AML-193 (cell line): ENCODE results near the gene IER3.

ENCODE experiments used
- DNase-seq, 2 experiments: peaks; one replicate each; lab custom pipeline; 2025; lab: John Stamatoyannopoulos, UW

Gene IER3

DNA sequence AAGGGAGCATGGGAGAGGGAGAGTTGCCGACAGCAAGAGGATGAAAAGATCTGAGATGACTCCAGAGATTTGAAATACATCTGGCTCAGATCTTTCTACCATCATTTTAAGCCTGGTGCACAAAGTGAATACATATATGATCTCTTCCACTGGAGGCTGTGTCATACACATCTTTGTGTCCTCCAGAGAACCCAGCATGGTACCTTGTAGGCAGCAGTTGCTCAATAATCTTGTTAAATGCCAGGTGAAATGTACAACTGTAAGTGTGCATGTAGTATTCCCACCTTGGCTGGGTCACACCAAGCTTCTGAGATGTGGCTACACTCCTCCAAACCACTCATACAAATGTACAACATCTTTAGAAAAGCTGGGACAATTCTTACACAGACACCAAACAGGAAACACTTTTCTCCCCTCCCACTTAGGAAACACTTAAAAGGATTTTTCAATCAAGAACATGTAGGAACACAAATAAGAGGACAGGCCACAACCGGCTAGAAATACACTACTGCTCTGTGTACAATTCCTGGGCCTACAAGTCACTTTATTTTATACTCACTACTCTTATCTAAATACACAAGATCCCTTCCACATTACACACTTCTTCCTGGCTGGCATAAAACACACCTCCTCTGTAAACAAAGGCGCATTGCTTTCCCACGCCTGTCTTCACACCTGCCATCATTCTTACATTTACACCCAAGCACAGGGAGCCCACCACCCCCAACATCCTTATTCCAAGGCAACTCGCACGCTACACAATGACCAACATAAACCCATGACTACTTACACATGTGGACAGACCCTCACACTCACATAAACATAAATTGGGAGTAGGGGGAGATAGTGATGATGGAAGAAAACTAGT, 3.8 kb upstream of the IER3 start:
- no peak for DNase-seq

DNA sequence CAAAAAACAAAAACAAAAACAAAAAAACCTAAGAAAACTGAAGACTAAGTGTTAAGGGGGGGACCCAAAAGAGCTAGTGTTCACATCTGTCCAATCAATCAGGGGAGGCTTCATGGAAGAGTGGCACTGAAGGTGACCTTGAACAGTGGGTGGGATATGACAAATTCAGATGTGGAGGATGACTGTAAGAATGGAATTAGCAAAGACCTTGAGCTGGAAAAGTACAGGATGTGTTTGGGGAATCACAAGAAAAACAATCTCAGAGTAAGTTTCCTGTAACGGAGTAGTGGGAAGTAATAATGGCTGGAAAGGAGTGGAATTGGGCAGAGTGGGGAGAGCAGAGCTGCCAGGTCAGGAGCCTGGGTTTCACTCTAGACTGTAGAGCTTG, 2.9 kb upstream of the IER3 start:
- no peak for DNase-seq

DNA sequence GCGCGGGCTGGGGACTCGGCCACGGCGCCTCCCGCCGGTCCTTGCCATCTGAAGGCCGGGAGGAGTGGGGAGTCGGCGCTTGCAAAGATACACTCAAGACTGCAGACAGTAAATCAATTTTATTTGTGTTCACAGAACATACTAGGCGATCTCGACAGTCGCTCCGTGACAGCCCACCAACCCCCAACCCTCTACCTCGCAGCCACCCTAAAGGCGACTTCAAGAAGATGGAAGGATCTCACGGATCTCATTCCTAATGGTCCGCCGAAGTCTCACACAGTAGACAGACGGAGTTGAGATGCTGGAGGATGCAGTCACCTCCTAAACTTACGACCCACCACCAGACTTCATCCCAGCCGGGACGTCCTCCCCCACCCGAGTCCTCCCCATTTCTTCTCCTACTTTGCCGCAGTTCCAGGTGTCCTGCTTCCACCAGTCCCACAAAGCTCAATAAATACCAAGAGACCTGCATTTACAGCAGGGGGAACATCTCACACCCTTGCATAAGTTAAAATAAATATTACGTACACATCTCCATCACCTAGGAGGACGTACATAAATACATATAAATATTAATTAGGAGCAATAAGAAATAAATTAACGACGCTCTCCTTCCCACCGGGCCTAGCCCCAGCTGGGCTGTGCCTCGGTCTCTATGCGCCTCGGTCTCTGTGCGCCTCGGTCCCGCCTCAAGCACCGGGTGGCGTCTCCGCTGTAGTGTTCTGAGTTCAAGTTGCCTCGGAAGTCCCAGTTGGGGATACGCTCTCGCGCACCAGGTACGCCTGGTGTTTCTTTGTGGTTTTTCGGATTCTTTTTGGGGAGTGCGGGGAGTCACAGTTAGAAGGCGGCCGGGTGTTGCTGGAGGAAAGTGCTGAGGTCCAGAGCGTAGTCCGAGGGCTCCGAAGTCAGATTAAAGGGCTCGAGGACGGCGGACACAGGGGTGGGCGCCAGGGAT, 971 bp downstream of the IER3 start:
- DNase-seq = no peak

DNA sequence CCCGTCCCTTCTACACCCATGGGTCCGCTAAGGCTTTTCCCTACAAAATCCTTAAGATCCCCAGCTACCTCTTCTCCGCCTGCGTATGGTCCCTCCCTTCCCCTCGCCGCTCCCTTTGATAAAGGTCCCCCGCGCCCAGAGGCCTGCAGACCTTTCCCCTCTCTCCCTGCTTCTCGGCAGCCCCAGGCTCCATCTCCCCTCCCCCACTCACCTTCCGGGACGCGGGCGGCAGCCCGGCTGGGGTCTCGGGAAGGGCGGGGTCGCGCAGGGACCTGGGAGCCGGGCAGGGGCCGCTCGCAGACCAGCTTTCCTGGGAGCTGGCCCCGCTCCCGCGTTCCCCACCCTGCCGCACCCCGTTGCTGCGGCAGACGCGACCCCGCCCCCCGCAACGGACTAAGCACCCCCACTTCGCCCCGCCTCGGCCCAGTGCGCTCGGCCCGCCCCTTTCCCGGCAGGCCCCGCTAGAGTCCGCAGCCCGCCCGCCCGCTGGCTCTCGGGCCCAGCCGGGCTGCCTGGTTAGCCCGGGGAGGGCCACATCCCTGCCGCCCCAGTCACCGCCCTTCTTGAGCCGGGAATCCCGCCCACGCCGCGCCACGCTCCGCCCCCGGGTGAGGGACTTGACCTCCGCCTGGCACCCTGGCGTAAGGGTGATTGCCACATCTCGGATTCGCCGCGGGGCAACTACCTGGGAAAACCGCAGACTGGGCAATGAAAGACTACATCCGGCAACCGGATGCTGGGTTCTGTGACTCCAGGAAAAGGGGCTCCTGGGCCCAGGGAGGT, 1.8 kb downstream of the IER3 start, which contains the start of gene FLOT1:
Gene FLOT1, minus strand, starts transcription at position 372 of the 783 bp plus-strand sequence. CDS start 498 bp downstream, outside the sequence.
- DNase-seq = peak; percentile 95

DNA sequence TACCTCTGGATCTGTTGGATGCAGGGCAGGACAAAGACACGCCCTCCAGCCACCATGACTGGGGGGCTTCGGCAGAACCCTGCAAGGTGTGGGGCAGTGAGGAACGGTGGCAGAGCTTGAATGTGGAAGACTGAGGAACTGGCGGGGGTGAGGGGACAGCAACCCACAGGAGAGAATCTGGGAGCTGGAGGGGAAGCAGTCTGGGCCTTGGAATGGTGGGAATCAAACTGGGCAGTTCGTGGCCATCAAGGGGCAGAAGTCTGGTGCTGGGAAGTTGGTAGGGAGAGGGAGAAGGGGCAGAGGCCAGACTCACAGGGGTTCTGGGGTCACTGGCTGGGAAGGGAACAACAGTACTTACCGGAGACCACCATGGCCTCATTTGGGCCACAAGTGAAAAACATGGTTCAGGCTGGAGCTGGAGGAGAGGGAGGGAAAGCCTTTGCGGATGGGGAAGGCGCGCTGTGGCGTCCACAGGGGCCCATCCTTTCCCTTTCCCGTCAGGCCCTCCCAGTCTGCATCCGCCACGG, 2.5 kb downstream of the IER3 start:
- DNase-seq = no peak

DNA sequence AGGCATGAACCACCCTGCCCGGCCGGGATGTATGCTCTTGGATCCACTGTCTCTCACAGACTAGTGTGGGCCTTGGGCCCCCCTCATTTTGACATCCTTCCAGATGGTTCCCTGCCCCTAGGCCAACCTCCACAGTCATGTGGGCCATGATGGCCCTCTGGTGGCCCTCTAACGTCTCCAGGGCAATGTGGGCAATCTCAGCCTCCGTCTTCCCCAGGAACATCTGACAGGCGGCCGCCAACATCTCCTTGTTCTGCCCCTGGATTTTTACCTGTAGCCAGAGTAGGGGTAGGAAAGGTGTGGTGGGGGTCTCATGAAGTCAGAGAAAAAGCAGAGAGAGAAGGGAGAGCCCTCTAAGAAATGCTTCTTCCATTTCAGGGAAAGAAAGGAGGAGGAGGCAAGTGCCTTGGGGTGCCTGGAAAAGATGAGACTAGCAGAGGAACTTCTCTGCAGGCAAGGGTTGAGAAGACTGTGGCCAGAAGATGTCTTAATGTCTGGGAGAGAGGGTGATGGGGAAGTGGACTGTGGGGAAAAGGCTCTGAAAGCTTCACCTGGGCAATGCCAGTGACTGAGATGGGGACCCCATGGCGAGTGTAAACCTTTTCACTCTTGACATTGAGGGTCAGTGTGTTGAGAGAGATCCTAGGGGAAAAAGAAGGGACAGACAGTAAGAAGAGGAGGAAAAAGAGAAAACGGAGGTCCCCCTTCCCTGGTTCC, 3.1 kb downstream of the IER3 start:
- no peak for DNase-seq

DNA sequence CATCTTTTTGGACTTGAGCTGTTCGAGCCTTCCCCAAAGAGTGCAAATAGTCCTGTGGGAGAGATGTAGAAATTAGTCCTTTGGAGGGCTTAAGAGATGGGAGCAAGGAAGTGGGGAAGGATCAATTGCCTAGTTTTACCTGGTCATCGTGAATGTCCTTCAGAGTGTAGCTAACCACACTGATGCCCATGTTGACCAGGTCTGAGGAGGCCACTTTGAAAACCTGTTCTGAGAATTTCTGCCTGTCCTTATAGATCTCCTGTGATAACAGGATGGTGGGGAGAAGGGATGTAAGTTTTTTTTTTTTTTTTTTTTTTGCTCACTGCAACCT, 3.8 kb downstream of the IER3 start:
- DNase-seq = no peak

DNA sequence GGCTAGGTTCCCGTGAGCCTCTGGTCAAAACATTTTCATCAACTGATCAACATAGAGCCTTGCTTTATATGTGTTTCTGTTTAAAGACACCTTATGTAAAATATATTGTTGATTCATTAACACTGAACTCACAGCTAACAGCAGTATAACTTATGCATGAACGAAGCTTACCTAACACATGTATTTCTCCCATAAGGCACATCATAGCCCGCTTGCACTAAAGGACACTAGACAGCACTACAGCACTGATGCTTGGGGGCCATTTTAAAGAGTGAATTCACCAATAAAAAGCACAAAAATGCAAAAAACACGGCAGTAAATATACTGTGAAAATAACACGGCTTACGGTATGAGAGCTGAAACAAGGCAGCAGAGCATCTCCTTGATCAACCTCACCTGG, 5.8 kb downstream of the IER3 start:
- DNase-seq = no peak

DNA sequence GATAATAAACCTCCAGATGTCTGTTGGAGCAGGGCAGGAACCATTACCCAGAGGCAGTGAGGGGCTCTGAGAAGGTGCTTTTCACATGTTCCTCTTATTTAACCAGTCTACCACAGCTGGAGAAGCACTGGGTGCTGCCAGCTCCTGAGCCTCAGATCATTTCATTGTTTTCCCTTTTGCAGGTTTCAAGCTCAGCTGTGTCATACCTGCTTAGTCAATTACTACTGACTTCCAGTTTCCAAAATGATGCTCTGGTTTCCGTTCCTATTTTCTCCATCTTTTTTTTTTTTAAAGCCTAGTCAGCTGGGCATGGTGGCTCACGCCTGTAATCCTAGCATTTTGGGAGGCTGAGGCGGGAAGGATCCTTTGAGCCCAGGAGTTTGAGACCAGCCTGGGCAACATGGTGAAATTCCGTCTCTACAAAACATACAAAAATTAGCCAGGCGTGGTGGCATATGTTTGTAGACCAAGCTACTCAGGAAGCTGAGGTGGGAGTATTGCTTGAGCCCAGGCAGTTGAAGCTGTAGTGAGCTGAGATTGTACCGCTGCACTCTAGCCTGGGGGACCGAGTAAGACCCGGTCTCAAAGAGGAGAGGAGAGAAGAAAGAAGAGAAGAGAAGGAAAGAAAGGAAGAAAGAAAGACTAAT, 8.6 kb downstream of the IER3 start:
- DNase-seq = no peak

DNA sequence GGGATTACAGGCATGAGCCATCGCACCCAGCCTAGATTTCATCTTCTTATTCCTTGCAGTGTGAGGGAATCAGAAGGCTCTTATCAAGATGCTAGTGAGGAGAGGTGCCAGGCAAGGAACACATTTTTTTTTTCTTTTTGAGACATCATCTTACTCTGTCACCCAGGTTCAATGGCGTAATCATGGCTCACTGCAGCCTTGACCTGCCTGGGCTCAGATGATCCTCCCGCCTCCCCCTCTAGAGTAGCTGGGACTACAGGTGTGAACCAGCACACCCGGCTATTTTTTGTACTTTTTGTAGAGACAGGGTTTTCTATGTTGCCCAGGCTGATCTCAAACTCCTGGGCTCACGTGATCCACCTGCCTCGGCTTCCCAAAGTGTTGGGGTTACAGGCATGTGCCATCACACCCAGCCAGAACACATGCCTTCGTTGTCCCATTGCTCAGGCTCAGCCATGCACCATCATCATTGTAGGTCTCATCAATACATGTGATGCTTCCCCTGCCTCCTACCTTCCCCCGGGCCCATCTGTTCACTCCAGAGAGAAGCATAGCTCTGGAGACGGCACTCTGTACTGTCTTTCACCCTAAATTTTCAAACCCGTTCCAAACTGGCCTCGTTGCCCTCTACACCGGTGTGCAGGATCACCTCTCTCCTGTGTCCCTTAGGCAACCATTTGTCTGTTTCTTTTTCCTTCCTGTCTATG, 12.0 kb downstream of the IER3 start:
- no peak for DNase-seq

DNA sequence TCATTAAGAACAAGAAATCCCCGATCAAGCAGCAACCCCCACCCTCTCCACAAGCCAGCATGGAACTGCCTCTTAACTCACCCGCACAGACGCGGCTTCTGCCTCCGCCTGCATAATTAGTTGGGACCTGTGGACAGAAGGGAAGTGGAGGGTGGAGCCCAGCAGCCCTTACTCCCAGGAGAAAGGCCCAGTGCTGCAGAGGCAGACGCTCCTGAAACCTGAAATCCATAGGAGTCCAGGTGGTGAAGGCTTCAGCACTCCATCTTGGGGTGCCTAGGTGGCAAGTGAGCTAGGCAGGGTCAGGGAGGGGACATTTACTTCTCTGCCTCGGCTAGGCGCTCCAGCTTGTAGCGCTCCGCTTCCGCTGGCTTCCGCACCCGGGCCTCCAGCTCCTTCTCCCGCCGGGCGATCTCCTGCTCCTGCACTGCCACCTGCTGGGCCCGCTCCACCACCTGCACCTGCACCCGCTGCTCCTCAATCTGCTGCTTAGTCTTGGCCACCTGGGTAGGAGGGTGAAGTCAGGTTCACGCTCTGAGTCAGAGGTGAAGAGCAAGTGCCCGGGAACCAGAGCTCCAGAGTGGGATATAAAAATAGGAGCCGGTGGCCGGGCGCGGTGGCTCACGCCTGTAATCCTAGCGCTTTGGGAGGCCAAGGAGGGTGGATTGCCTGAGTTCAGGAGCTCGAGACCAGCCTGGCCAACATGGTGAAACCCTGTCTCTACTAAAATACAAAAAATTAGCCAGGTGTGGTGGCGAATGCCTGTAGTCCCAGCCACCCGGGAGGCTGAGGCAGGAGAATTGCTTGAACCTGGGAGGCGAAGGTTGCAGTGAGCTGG, 13.5 kb downstream of the IER3 start:
- peak; percentile 21 for DNase-seq

DNA sequence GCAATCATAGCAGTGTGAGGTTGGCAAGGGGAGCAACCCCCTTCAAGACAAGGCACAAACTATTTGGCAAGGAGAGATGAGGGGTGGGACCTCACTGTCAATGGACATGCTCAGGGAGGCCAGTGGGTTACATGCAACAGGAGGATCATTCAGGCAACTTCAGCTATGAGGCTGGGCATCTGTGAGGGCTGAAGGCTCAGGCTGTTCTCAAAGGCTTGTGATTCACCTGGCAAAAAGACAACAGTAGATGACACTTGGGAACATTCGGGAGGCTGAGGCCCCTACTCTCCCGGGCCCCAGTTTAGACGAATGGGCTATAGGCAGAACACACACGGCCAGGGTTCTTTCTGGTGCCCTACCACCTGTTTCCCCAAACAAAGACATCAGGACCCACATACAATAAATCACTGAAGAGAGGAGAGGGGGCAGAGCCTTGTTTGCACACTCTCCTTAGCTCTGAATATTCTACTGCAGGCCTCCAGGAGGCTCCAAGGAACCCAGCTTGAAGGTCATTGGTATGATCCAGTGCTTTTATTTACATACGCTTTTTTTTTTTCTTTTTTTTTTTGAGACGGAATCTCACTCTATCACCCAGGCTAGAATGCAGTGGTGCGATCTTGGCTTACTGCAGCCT, 16.3 kb downstream of the IER3 start:
- DNase-seq = peak in 1 of 2 experiments; percentile 40

DNA sequence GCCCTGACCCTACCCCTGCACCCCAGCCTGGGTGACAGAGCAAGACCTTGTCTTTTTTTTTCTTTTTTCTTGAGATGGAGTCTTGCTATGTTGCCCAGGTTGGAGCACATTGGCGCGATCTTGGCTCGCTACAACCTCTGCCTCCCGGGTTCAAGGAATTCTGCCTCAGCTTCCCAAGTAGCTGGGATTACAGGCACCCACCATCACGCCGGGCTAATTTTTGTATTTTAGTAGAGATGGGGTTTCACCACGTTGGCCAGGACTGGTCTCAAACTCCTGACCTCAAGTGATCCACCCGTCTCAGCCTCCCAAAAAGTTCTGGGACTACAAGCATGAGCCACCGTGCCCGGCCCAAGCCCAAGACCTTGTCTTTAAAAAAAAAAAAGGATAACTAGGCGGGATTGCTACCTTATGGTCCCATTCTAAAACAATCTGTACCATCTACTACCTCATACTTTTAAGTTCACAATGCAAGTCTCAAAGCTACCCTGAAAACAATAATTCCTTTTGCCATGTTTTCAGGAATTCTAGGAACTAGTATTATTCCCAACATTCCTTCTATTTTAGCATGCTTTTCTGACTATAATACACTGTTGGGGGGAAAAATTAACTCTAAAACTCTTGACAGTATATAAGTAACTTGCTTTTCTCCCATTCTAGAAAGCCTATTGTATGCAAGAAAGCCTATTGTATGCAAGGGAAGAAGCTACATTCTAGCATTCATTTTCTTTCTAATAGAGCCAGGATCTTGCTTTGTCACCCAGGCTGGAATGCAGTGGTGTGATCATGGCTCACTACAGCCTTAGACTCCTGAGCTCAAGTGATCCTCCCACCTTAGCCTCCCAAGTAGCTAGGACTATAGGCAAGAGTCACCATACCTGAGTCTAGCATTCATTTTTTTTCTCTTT, 17.6 kb downstream of the IER3 start:
- no peak for DNase-seq

DNA sequence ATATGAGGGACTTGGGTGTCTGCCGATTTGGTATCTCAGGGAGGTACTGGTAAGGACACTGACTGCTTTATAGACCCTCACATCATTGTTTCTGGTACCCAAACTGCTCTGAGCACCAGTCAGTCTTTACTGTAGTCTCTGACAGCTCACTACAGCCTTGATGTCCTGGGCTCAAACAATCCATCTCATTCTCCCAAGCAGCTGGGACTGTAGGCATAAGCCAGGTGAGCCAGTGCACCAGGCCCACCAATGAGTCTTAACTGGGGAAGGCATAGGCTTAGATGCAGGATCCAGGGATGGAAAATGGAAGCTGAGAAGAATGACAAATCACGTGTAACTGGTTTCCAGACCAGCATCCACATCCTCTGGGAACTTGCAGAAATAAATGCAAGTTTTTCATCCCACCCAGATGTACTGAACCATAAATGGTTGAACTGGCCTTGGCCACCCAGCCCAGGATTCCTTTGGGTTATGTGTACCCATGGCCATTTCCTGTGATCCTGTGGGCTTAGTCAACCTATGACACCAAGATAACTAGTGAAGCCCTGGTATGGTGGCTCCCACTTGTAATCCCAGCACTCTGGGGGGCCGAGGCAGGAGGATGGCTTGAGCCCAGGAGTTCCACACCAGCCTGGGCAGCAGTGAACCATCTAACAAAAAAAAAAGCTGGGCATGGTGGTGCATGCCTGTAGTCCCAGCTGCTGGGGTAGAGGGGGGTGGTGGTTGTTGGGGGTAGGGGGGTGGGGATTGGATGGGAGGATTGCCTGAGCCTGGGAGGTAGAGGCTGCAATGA, 18.4 kb downstream of the IER3 start:
- DNase-seq = no peak

DNA sequence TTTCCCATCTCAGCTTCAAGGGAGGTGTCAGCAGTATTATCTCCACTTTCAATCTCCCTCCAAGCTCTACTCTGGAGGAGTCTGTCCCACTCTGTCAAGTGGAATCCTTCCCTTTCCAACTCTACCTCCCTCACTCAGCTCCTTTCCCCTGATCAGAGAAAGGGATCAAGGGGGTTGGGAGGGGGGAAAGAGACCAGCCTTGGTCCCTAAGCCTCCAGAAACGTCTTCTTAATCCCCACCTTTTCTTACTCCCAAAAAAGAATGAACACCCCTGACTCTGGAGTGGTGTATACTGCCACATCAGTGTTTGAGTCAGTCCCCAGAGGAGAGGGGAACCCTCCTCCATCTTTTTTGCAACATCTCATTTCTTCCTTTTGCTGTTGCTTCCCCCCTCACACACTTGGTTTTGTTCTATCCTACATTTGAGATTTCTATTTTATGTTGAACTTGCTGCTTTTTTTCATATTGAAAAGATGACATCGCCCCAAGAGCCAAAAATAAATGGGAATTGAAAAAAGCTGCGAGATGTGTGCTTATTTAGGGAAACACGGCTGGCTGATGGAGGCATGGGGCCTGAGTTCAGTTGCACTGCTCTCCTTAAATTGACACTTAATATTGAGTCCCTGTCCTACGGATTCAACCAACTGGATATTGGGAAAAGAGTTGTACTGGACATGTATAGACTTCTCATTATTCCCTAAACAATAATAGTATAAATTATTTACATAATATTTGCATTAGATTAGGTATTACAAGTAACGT, 19.3 kb downstream of the IER3 start:
- DNase-seq = no peak
